ENCODE data around the gene LYRM1.

DNA sequence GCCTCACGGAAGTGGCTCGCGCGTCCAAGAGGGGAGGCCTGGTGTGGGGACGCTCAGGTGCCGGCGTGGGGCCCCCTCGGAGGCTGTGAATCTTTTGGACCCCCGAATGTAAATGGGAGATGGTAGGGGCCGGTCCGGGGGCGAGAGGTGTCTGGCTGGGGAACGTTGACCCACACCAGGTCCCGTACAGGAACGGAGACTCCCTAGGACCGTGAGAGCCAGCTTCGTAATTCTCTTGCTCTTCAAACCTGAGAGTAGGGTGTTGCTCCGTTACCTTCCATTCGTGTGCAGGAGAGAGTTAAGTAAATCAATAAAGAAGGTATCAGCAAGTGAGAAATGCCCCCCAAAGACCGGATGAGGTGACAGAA is 481 bp downstream of the LYRM1 start:
- TF ChIP-seq POLR2AphosphoS5 (IDR thresholded peaks at IDR 0.05; ENCODE audit: borderline replicate concordance, low read depth, low read length) = no peak
- no peak for TF ChIP-seq EZH2 (IDR thresholded peaks at IDR 0.05)
- no peak for TF ChIP-seq FOXP2 (optimal IDR thresholded peaks at IDR 0.05; ENCODE audit: control extremely low read depth, extremely low read length, insufficient read depth)
